ENCODE data around the gene NKX2-8. TPM values are rescaled to one million over a fixed set of nuclear protein-coding genes. Genes with fewer than 3 reads are reported as not detected.

NKX2-8 gene
- not detected in 2 replicates for total RNA-seq

DNA sequence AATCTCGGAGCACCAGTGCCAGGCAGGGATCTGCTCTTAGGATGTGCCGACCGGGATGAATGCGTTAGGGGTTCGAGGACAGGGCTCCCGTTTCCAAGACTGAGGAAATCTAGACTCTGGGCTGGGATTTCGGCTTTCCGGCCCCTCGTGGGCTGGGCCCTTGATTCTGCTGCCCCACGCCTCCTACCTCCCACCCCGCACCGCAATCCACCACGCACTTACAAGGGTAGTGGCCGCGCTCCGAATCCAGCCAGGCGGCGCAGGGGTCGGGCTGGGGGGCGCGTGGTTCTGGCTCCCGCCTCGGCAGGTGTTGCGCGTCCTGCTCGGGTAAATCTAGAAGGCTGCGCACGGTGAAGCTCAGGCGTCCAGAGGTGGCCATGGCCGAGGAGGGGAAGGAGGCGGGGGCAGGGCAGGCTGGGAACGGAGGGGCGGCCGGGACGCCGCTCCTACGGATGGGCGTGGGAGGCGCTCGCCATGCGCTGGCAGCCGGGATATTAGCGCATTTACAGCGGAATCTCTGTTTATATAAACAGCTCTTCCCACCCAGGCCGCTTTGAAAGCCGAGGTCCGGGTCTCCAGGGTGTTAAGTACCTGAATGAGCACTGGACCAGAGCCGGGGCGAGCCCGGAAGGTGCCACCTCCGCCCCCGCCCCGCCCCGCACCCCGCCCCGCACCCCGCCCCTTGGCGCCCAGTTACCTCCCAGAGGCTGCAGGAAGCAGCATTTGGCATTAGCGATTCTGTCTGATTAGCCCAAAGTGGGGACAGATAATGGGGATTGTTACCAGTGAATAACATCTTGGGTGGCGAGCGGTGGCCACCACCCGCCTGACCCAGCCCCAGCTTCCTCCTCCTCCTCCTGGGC, at the start of gene NKX2-8:
NKX2-8 (minus strand) TSS at position 604 of the 863 bp plus-strand sequence; CDS start at position 379, 225 bp downstream.
- DNase-seq (ENCODE audit: low read depth): no peak

DNA sequence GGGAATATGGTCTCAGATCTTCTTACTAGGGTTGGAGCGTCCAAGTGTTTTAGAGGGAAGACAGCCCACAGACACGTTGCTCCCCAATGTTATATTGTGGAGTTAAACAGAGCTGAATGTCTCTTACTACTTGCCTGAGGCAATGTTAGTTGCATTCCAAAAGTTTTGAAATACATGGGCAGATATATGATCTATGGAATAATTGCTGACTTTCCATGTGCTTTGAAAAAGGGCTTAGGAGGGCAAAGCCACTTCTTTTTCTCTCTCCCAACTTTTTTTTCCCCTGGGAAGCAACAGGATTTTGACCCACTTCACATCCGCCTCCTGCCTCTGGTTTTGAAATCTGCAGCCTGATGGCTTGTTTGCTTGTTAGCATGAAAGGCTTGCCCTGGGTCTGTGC, 45.6 kb upstream of the NKX2-8 start:
- no peak for DNase-seq (ENCODE audit: low read depth)

DNA sequence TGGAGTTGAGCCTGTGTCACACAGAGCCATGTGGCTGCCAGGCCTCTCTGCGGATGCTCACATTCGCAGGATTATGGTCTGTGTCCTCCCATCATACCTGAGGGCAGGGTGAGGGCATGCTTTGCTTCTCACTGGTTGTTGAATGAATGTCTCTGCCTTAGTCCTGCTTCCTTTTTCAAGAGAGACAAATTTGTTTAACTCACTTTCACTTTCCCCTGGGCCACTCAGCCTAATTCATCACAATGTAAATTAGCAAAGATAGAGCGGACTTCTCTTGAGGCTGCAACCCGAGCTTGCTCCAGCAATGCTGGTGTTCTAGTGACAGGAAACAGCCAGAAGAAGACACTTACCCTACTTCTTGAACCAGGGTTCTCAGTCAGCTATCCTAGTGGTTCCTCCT, 43.7 kb upstream of the NKX2-8 start:
- no peak for DNase-seq (ENCODE audit: low read depth)

DNA sequence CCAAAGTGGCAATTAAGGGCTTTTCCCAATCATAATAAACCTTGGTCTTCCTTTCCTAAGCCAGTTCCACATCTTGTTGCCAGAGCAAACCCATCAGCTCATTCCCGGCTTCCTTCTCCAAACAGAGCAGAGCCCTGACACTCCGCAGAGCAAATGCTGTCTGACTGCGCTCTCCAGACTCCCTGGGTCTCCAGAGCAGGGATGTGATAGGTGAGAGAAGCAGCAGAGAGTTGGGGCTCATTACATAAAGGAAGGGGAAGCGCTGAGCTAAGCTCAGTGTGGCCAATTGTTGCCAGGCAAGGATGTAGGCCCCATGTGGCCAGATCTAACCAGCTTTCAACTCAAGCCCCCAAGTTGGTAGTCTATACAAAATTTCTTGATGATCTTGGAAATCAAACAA, 43.0 kb upstream of the NKX2-8 start:
- no peak for DNase-seq (ENCODE audit: low read depth)

GRCh38 chr14:36625014-36625413, 42.6 kb upstream of the NKX2-8 start:
- no peak for DNase-seq (ENCODE audit: low read depth)

- DNase-seq (ENCODE audit: low read depth): no peak
Measured at GRCh38 chr14:36619853-36620252, 37.4 kb upstream of the NKX2-8 start.

GRCh38 chr14:36619131-36619530, 36.7 kb upstream of the NKX2-8 start:
- DNase-seq (ENCODE audit: low read depth): no peak

GRCh38 chr14:36618641-36619040, 36.2 kb upstream of the NKX2-8 start:
- DNase-seq (ENCODE audit: low read depth): no peak

- no peak for DNase-seq (ENCODE audit: low read depth)
Measured at GRCh38 chr14:36617824-36618223, 35.4 kb upstream of the NKX2-8 start.

DNA sequence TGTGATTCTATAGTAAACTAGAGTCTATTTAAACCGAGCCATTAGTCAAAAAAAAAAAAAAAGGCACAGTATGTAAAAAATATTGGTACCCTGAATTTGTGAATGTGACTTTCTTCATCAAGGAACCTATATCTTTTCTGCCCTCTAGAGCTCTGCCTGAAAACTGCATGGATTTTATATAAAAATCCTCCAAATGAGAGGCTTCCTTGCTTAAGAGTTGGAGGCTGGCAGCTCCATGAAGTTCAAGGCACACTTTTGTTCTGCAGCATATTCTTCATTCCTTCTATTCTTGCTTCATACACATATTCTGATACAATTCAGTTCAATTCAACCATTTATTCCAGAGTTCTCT, 23.1 kb upstream of the NKX2-8 start:
- DNase-seq (ENCODE audit: low read depth): peak; percentile 25

- DNase-seq (ENCODE audit: low read depth): peak; percentile 74
Measured at GRCh38 chr14:36604757-36605505, 22.5 kb upstream of the NKX2-8 start.

GRCh38 chr14:36600431-36600830, 18.0 kb upstream of the NKX2-8 start:
- no peak for DNase-seq (ENCODE audit: low read depth)

- DNase-seq (ENCODE audit: low read depth): no peak
Measured at GRCh38 chr14:36591482-36591881, 9.1 kb upstream of the NKX2-8 start.

DNA sequence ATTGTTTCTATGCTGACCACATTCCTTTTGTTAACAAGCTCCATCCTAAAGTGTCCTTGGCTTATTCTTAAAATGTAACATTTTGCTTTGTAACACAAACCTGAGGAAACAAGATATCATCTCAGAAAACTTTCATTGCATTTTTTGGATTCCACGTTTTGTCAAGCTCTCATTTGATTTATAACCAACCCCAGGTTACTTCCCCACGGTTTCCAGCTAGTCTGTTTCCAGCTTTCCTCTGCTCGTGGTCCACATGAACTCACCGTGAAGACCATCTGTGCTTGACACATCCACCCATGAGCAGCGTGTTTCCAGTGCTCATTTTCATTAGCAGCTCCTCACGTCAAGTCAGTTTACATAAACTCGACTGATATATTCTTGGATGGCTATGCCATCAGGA, 6.4 kb upstream of the NKX2-8 start:
- DNase-seq (ENCODE audit: low read depth): no peak

DNA sequence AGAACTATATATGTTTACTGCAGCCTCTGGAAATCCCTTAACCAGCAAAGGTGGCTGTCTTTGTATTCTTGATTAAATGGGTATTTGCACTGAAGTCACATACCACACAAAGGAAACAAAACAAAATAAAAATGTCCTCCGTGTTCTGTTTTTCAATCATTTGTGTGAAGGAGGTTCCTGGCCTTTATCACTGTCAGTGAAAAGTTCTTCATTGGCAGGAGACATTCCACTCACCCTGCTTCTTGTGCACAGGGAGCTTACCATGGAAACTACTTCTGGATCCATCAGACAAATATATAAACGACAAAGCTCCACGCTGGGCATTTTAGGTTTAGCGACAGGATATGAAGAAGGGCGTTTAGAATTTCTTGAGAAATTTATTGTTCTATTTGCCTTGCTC, 5.7 kb upstream of the NKX2-8 start:
- no peak for DNase-seq (ENCODE audit: low read depth)

DNA sequence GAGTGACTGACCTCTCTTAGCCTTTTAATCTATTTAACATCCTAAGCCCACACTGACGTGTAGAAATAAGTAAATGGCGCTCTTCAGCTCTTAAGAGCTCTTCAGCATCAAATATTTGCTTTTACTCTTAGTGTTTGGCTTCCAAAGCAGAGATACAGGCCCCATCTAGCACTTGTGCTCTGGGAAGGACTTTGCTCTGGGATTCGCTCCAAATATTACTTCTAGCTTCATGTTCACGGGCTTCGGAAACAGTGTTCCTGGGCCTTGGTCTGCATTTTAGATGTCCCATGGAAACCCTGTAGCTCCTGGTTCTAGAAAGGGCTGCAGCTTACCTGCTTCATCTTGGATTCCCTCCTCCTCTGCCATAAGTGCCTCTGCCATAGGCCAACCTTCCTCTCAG, 2.7 kb upstream of the NKX2-8 start:
- no peak for DNase-seq (ENCODE audit: low read depth)

GRCh38 chr14:36583893-36584811, 1.7 kb upstream of the NKX2-8 start:
- DNase-seq (ENCODE audit: low read depth): no peak

GRCh38 chr14:36583242-36583892, 953 bp upstream of the NKX2-8 start:
- DNase-seq (ENCODE audit: low read depth): no peak

DNA sequence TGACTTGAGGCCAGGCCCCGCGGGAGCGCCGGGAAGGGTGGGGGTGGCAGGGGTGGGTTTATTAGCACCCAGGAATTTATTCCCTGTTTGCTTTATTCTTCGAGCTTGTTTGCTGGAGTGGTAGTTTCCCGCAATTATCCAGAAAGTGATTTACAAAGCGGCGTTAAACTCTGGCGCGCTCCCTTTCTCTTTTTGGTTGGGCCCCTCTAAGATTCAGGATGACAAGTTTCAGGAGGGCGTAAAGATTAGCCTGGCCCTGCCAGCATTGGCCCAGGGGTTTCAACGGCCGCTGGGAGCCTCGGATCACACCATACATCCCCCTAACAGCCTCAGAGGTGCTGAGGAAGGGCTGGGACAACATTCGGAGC, 444 bp upstream of the NKX2-8 start:
- no peak for DNase-seq (ENCODE audit: low read depth)

DNA sequence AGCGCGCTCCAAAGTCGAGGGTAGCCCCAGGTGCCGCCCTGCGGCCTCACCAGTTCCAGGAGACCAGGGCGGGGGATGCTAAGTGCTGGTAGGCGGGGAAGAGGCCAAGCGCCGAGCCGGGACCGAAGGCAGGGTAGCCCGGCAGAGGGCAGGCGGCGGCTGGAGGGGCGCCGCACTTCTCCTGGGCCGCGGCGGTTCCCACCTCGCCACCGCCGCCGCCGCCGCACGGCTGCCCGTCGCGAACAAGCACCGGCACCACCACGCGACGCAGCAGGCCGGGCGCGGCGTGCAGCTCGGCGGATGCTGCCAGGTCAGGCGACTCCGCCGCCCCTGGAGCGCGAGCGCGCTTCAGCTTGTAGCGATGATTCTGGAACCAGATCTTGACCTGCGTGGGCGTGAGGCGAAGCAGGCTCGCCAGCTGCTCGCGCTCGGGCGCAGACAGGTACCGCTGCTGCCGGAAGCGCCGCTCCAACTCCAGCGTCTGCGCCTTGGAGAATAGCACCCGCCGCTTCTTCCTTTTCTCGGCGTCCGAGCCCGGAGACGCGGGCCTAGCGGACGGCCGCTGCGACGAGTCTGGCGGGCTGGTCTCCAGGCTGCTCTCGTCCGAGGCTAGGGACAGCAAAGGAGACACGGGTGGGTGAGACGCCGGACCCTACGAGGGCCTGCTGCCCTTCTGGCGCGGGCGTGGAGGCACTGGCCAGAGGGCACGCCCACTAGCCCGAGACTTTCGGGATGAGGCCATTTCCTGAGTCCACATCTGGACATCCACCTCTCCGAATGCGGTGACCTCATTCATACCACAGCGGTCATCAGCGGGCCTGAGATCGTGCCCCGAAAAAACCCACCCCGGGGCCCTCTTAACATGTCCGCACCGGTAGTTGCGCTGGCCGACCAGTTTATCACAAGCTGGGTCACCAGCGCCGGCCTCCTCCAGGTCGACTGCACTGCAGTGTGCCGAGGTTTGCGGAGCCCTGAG, 1.3 kb downstream of the NKX2-8 start:
- DNase-seq (ENCODE audit: low read depth): peak; percentile 2

Measured in renal cortical epithelial cell (primary cell).